RPMI8226 (cell line): ENCODE measurements around the gene ACVRL1.
A peak's percentile ranks its signal among the peaks of the same experiment; 100 is the strongest.

ENCODE experiments used
- DNase-seq: peaks from one replicate; pipeline ENCODE4 v3.0.0-alpha.2; 2015

The ACVRL1 gene

DNA sequence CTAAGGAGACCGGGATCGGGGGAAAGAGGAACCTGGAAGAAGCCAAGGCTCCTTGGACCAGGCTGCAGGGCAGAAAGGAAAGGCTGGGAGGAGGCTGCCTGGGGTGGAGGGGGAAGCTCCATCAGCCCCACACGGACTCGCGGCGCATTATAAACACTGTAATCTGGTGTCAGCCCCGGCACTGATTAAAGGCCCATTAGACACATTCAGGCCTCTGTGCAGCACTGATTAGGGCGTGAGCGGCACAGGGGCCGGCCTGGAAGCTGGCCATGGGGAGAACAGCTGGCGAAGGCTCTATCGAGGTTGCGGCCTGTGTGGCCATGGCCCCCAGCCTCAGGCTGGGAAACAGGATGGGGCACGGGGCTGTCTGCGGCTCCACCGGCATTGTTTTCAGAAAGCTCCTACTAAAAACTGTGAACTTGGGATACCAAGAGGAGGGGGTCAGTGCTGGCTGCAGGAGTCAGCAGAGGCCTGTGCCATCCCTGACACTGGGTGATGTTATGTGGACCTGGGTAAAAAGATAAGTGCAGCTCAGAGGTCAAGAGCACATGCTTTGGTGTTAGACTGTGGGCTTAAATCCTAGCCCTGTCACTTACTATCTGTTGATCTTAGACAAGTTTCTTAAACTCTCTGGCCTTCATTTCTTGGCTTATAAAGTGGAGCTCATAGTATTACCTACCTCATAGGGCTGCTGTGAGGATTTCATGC lies 10.6 kb downstream of the ACVRL1 start:
- DNase-seq: no peak

DNA sequence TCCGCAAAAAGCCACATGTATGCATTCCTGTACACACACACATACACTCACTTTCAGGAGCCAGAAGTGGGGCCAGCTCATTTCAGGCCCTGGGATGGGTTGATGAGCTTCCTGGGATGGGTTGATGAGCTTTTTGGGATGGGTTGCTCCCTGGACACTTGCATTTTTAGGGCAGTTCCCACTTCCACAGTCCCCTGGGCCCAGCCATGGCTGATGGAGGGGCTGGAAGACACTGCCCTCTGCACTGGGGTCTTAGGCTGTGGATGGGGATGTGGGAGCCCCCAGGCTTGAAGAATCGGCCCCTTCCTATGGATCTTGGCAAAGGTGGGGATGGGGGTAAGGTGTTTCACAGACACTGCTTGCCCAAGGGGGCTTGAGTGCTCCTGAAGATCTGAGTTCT lies 12.7 kb downstream of the ACVRL1 start:
- DNase-seq: no peak

DNA sequence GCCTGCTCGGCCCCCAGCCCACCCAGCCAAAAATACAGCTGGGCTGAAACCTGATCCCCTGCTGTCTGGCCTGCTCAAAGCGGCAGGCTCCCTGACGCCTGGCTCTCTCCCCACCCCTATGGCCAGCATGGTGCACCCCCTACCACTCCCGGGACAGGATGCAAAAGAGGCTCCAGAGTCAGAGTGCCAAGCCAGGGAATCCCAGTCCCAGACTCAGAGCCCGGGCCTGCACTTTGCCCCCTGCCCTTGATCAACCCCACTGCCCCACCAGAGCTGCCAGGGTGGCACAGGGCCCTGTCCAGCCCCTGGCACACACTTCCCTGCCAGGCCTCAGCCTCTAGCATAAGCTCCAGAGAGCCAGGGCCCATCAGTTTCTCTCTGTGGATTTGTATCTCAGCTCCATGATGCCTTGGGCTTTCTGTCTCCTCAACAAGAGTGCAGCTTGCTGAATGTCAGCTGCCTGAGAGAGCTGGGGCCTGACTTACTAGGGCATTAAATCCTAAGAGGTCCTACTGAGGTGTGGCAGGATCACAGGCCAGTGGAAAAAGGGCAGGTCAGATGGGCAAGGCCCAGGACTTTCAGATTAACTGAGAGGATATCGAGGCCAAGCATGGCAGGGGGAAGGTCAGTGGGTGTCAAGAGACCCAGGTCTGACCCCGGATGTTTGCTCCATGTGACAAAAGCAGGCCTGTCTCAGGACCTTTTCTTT lies 13.9 kb downstream of the ACVRL1 start:
- DNase-seq: no peak

DNA sequence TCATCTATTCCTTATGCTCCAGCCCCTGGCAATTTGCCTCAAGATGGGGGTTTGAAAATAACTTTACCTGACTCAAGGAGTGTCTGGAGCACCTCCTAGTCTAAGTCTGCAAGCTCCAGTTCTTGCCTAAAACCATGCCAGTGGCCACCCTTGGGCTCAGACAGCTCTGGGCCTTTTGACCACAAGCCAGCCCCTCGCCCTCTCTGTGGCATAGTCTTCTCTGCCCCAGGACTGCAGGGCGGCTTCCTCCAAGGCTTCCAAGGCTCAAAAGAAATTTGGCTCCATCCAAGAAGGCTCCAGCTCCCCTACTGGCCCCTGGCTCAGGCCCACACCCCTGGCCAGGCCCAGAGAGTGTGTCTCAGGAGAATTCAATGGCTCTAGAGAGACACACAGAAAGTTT lies 14.8 kb downstream of the ACVRL1 start:
- no peak for DNase-seq

DNA sequence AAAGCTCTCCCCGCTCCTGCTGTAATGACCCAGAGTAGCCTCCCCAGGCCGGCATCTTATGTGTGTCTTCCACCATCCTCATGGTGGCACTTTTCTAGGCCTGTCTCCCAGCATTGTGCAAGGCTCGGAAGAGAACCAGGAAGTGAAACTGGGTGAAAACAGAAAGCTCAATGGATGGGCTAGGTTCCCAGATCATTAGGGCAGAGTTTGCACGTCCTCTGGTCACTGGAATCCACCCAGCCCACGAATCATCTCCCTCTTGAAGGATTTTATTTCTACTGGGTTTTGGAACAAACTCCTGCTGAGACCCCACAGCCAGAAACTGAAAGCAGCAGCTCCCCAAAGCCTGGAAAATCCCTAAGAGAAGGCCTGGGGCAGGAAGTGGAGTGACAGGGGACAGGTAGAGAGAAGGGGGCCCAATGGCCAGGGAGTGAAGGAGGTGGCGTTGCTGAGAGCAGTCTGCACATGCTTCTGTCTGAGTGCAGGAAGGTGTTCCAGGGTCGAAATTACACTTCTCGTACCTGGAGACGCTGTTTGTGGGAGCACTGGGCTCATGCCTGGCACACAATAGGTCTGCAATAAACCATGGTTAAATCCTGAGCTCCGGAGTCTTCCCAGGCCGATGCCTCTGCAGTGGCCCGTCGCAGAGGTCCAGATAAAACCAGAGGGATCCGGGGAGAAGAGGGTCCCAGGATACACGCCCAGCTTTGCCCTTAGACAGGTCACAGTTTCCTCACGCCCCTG lies 15.6 kb downstream of the ACVRL1 start:
- DNase-seq: peak; percentile 86

DNA sequence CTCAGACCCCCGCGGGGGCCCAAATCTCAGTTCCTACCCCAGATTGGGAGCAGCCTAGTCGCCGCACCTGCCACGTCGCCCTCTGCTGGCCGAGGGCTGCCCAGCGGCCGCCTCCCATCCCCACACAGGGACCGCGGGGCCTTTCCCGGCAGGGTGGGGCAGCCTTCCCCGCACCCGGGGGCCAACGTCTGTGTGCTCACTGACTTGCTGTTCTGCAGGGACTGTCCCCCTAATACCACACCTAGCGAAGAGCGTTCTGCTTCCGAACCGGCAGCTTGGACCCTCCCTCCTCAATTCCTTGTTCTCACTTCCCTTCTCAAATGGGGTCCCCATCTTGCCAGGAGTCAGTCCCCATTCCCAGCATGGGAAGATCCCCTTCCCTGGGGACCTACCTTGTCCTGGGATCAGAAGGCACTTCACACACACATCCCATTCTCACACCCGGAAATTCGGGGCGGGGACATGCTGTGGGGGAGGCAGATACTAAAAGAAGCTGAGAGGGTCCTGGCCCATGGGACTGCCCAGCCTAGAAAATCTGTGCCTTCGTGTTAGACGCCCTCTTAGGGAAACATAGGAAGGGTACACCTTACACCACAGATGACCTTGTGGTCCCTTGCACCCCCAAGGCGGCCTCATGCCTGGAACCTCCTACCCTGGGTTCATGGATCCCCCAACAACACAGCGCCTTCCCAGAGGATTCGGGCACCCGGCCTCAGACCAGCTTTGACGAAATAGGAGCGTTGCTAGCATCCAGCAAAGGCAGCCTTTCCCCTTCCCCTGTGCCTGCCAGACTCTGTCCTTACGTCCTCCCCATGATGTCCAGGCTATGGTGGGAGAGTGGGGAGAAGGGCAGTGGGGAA lies 16.4 kb downstream of the ACVRL1 start:
- peak; percentile 55 for DNase-seq

DNA sequence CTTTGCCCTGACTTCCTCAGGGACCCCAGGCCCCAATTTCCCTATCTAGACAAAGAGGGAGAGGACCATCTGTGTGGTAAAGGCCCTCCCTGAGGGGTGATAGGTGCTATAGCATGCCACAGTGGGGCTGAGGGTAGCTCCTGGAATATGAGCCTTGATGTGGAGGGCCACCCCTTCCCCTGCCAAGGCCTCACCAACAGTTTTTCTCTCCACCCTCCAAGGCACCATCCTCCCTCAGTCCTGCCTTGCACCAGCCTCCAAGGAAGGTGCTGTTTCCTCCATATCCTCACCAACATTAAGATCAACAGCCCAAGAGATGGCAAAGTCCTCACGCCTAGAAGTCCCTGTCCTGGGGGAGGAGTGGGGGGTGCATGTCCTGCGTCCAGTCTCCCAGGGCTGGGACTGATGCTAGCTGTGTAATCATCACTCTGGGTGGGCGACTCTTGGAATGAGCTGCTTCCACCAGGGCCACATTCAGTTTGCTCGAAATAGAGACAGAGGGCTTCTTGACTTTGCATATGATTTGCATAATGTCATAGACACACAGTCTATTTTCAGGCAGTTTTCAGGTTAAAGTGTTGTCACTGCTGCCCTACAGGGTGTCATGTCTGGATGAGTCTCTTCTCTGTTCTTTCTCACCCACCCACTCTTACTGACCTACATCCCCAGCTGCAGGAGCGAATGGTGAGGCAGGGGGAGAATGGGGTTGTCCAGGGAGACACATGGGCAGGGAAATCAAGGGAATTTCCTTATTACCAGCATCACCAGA lies 17.4 kb downstream of the ACVRL1 start:
- no peak for DNase-seq

DNA sequence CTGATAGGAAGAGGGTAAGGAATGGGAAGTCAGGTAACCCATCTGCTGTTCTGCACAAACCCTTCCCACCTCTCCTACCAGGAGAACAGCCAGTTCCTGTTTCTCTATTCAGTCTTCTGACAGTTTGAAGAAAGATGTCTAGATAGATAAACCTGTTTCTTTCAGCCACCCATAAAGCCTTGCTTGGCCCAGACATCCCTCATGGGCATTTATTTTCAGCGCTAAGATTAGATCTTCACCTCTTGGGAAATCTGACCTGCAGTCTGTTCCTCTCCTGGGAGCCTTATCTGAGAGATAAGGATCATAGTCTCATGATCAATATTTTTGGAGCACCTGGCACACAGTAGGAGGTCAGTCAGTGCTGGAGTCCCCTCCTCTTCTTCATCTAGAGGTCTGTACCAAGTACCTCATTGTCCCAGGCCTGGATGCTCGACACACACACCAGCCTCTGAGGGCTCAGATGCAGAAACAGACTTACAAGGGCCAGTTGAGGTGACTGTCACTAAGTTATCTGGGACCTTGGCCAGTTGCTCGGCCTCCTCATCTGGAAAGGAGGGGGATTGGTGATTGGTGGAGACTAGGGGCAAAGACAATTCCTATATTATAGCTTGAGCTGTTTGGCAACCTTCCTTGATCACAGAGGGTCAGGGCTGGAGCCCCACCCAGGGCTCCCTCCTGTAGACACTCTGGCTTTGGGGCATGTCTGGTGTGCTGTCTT lies 18.2 kb downstream of the ACVRL1 start:
- DNase-seq: no peak

DNA sequence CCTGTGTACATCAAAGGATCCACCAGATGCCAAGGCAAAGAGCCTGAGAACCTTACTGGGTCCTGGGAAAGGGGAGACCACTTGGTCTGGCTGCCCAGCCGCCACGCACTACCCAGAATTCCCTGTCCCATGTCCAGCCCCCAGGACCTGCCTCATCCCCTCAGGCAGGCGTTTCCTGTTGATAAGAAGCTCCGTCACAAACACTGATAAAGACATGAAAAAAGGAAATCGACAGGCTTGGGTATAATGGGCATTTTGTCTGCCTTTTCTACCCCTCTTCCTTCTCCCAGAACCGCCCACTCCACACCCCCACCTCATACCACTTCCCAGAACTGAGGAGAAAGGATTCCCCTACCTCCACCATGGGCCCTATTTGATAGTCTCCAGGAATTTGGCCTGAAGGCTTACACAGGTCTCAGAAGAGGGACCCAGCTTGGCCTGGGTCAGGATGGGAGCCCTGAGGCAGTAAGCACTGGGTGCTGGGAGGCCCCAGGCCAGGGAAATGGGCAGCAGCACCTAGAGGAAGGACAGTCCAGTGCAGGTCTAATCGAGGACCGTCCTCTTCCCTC lies 18.8 kb downstream of the ACVRL1 start:
- DNase-seq: no peak

DNA sequence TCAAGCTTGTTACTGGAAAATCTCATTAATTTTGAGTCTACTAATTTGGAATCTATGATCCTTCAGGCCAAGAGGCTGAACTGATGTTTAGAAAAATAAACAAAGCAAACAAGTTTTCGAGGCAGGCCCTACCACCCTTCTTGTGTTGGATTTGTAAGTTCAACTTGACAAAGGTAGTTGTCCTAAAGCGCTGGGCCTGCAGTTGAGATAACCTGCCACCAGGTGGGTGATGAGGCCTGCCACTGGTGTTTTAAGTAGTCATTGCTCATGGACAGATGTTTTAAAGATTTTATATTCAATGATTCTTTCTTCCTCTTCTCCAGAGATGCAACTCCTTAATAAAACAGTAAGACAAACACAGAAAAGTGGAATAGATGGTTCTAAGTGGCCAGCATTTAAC lies 19.4 kb downstream of the ACVRL1 start:
- peak; percentile 54 for DNase-seq

DNA sequence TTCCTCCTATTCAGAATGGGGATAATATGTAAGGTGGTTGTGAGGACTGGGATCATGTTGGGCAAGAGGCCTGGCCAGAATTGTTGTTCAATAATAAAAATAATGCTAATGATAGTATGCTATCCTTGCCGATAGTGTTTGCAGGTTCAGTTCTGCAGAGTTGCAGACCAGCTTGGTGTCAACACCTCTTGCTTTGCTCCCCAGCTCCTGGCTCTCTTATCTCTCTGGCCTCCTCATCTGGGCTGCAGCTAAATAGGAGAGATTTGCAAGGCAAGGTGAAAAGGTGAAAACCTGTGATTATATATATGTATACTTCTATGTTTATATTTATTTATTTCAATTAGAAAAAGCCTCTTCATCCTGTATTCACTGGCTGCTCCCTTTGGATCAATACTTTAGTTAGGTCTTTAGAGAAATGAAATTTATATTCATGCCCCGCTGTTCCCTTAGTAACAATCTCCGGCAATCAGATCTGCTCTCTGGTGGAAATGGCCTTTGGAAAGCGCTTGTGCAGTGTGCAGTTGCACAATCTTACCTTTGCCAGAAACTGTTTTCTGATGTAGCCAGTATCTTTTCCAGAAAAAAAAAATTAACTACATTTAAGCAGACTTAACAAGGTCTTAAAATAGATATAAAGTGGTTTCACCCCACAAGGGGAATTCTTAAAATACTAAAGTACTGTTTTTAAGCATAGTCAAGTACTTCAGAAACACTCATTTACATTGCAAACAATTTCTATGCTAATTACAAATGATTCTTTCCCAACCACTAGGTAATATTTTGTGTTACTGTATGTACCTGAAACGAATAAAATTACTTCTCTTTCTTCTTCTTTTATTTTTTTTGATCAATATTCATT lies 25.1 kb downstream of the ACVRL1 start:
- no peak for DNase-seq

DNA sequence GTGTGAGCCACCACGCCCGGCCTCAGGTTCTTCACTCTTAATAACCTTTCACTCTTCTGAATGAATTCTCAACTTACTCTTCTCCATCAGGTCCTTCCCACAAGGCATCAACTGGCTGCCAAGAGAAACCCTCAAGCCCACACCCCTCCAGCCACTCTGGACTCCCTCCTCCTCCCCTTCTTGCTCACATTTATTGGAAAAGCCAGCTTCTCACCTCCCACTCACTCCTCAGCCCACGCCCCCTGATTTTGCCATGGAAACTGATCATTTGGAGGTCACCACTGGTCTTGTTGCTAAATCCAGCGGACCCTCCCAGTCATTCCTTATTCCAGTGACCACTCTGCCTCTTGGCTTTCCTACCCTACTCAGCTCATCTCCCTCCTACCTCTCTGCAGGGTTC lies 26.8 kb downstream of the ACVRL1 start:
- no peak for DNase-seq

DNA sequence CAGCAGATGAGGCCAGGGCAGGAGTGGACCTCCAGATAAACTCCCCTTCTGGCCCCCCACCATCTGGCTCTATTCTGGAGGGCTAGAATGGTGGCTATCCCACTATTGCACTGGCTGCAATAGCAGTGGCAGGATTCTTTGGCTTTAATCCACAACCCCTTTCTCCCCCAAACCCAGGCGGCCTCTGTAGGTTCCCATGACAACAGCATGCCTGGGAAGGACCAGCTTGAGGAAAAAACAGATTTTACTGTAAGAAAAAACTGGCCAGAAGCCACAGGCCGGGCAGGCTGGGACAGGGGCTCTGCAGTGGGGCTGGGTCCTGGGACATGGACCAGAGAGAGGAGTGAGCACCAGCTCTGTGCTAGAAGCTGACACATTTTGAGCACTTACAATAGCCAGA lies 30.6 kb downstream of the ACVRL1 start:
- no peak for DNase-seq

DNA sequence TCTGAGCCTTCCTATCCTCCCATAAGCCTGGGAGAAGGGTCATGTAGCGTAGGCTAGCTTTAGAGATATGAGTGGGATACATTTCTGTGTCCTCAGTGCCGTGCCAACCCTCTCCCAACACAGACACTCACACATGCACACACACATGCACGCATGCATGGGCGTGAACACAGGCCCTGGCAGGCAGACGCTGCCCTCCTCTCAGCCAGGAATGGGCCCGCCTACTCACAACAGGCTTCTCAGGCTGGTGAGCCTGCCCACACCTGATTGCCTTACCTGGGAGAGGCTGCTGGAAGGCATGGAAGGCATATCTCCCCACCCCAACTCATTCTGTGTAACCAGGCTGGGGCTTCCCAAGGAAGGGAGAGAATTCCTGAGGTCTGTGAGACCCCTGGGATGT lies 31.4 kb downstream of the ACVRL1 start:
- DNase-seq: no peak

DNA sequence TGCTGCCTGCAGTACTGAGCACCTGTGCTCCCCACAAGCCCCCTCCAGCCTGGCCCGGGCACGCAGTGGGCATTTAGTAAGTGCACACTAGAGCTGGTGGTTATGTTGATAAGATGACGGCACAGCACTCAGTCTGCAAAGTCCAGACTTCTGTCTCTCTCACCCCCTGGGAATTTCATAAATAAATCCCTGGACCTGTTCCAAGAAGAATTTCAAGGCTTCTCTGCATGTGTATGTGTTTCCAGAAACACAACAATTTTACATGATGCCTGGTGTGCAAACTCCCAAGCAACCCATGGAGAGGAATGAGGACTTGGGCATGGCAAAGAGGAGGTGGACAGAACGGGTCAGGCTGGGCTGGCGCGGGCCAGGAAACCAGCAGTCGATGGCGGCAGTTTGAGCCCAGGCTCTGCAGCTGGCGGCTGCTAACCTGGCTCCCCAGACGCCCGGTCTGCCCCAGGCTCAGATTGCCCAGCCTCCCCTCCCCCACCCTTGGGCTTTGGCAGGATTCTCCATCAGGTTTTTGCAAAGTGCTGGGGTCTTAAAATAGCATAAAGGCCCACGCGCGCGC lies 33.8 kb downstream of the ACVRL1 start:
- DNase-seq: no peak

DNA sequence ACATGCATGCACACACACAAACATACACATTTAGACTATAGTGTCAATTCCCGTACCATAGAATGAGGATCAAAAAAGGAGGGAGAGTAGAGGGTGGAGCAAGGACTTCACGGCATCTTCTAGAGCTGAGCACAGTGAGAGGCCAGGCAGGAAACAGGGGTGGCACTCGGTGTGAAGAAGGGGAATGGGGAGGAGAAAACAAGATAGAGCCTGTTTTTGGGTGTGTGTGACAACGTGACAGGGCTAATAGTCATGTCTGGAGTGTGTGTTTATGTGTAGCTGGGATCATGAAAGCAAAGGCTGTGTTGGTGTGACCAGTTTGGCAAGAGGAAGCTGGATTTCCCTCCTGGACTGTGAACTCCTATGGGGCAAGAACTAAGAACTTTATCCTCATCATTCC lies 34.3 kb downstream of the ACVRL1 start:
- no peak for DNase-seq

DNA sequence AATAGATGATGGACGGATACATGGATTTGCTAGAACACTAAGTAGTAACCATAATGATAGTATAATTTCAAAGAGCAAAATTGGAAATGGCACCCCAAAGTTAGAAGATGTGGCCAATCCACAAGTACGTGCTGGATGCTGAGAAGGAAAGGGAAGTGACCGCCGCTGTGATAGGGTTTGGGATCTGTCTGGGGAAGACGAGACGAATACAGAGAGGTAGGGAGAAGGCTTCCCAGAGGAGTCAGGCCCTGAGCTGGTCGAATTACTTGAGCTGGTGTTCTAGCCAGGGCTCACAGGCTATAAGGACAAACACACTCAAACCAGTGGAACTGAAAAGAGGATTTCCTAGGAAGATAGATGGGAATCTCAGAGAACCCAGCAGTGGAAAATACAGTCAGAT lies 34.8 kb downstream of the ACVRL1 start:
- no peak for DNase-seq

DNA sequence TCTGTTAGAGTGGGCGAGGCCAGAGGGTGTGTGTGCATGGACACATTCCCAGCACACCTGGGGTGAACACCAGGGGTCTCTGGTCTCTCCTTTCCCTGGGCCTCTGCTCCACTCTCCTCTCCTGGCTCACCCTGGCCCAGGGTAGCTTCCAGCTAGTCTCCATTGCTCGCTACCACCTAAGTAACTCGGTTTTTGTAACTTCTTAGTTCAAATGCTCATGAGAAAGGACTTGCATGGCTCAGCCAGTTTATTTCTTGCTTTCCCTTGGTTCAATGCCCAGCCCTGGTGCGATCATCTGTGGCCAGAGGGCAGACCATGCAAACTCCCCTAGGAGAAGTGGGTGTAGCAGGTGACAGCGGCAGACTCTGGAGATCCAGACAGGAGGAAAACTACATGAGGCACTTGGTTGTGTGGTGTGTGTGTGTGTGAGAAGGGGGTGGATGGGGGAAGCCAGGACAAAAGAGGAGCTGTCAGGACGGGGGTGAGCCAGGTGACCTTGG lies 35.2 kb downstream of the ACVRL1 start:
- no peak for DNase-seq

DNA sequence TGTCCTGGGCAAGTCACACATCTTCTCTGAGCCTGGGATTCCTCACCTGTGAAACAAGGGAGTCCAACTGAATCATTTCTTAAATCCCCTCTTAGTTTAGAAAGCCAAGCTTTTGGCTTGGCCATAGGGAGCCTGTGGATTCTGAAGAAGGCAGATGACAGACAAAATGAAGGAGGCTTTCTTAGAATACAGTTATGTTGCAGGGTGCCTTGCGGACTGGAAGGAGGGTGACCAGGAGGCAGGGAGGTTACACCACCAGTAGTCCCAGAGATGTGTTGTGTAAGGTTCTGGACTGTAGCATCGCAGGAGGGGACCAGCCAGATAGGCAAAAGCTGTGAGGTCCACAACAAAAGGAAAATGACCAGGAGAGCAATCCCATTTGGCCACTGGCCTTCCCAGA lies 36.0 kb downstream of the ACVRL1 start:
- DNase-seq: no peak
